GM12892 (cell line): Measurements from ENCODE around the gene POMGNT1.
"Not testable (repeated sequence)": the region's sequence is repeated elsewhere in the genome, so short reads cannot be mapped to it uniquely, and the experiment has no call there.

Experiments used
- POLR2A ChIP-seq: IDR thresholded peaks from 2 replicates; pipeline ENCODE4 v1.6.1; 2011; ENCODE audit warnings: low read depth, low read length, control low read depth
- POLR2AphosphoS5 ChIP-seq: IDR thresholded peaks from 2 replicates; pipeline ENCODE4 v1.6.1; 2011; ENCODE audit warnings: low read depth, low read length, control low read depth

GRCh38 chr1:46243831-46244230, 45.6 kb upstream of the POMGNT1 start:
- TF ChIP-seq POLR2A, POLR2AphosphoS5: not testable (repeated sequence)
